ENCODE measurements around the gene CARD11. TPM values are rescaled to one million over a fixed set of nuclear protein-coding genes. Genes with fewer than 3 reads are reported as not detected.

CARD11 gene
- total RNA-seq, 2 experiments from 2014 or later: 118 to 122 TPM

DNA sequence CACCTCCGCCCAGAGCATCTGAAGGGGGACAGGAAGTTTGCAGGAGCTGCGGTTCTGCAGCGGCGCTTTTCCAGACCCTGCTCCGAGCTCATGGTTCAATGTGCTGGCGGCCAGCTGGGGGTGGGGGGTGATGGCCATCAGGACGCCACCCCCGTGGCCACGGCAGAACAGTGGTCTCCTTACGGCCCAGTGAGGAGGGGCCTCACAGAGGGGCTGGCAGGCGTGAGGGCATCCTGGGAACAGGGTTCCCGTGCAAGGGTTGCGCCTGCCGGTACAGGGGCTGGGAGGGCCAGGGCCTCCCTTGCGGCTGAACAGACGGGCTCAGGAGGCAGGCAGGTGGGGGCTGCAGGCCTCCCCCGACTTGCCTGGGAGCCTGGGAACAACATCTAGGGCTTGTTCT is 160.6 kb downstream of the CARD11 start:
- no peaks in the 10 kb centered on the region for H3K36me3 Mint-ChIP-seq (ENCODE audit: low read depth)
- no peaks in the 10 kb centered on the region for H3K27me3 Mint-ChIP-seq
- H3K4me3 ChIP-seq (ENCODE audit: low read length): no peak overlapping the region
- H3K4me3 Mint-ChIP-seq: no peak overlapping the region
- CTCF ChIA-PET: no interaction called here
- POLR2A ChIA-PET: interaction anchor here (0.6 kb wide), 1 partner anchor 12 kb away, joined by 3 read pairs; no protein-coding TSS in a partner anchor
- no peak overlapping the region for H3K27ac ChIP-seq (ENCODE audit: low read depth in 1 of 2, low read length in 2 of 2)
- ATAC-seq (ENCODE audit: poor library complexity) (no peak), DNase-seq (no peak)
- TF ChIP-seq, protein P1, sequence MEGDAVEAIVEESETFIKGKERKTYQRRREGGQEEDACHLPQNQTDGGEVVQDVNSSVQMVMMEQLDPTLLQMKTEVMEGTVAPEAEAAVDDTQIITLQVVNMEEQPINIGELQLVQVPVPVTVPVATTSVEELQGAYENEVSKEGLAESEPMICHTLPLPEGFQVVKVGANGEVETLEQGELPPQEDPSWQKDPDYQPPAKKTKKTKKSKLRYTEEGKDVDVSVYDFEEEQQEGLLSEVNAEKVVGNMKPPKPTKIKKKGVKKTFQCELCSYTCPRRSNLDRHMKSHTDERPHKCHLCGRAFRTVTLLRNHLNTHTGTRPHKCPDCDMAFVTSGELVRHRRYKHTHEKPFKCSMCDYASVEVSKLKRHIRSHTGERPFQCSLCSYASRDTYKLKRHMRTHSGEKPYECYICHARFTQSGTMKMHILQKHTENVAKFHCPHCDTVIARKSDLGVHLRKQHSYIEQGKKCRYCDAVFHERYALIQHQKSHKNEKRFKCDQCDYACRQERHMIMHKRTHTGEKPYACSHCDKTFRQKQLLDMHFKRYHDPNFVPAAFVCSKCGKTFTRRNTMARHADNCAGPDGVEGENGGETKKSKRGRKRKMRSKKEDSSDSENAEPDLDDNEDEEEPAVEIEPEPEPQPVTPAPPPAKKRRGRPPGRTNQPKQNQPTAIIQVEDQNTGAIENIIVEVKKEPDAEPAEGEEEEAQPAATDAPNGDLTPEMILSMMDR (IDR thresholded peaks at IDR 0.05): no peak
- H3K36me3 ChIP-seq (ENCODE audit: insufficient read depth, low read length): no peaks in the 10 kb centered on the region
- no peaks in the 10 kb centered on the region for H3K27me3 ChIP-seq (ENCODE audit: control insufficient read depth in 1 of 2, insufficient read depth in 2 of 2, low read length in 2 of 2)
- peaks cover 23% of the 10 kb centered on the region for H3K4me1 ChIP-seq (ENCODE audit: insufficient read depth, low read length)
- intact Hi-C loops (cut with DNase I, micrococcal nuclease): no loop called here
- peaks cover 32% of the 10 kb centered on the region for H3K4me1 Mint-ChIP-seq (ENCODE audit: low read depth)
- no peaks in the 10 kb centered on the region for H3K9me3 Mint-ChIP-seq
- H3K9me3 ChIP-seq (ENCODE audit: control insufficient read depth in 1 of 2, insufficient read depth in 1 of 2, low read length in 2 of 2): no peaks in the 10 kb centered on the region
- no peak overlapping the region for H3K27ac Mint-ChIP-seq

GRCh38 chr7:2882111-2882510 is 161.6 kb downstream of the CARD11 start:
- DNase-seq (no peak), ATAC-seq (ENCODE audit: poor library complexity) (no peak)
- no peaks in the 10 kb centered on the region for H3K9me3 Mint-ChIP-seq
- H3K4me3 Mint-ChIP-seq: no peak overlapping the region
- H3K27ac Mint-ChIP-seq: no peak overlapping the region
- no peaks in the 10 kb centered on the region for H3K9me3 ChIP-seq (ENCODE audit: control insufficient read depth in 1 of 2, insufficient read depth in 1 of 2, low read length in 2 of 2)
- ChIA-PET POLR2A (no interaction called here), CTCF (no interaction called here)
- H3K36me3 Mint-ChIP-seq (ENCODE audit: low read depth): no peaks in the 10 kb centered on the region
- TF ChIP-seq, protein P1 (IDR thresholded peaks at IDR 0.05): no peak
- no peak overlapping the region for H3K4me3 ChIP-seq (ENCODE audit: low read length)
- H3K4me1 ChIP-seq (ENCODE audit: insufficient read depth, low read length): peaks cover 23% of the 10 kb centered on the region
- no peaks in the 10 kb centered on the region for H3K36me3 ChIP-seq (ENCODE audit: insufficient read depth, low read length)
- peaks cover 32% of the 10 kb centered on the region for H3K4me1 Mint-ChIP-seq (ENCODE audit: low read depth)
- no peak overlapping the region for H3K27ac ChIP-seq (ENCODE audit: low read depth in 1 of 2, low read length in 2 of 2)
- H3K27me3 ChIP-seq (ENCODE audit: control insufficient read depth in 1 of 2, insufficient read depth in 2 of 2, low read length in 2 of 2): no peaks in the 10 kb centered on the region
- intact Hi-C loops (cut with DNase I, micrococcal nuclease): no loop called here
- no peaks in the 10 kb centered on the region for H3K27me3 Mint-ChIP-seq

GRCh38 chr7:2880874-2881533 is 162.7 kb downstream of the CARD11 start:
- ATAC-seq (ENCODE audit: poor library complexity) (no peak), DNase-seq (no peak)
- Mint-ChIP-seq H3K4me3 (no peak overlapping the region), H3K27ac (no peak overlapping the region), H3K36me3 (ENCODE audit: low read depth) (no peaks in the 10 kb centered on the region), H3K9me3 (no peaks in the 10 kb centered on the region), H3K27me3 (no peaks in the 10 kb centered on the region), H3K4me1 (ENCODE audit: low read depth) (peaks cover 33% of the 10 kb centered on the region)
- ChIA-PET CTCF (no interaction called here), POLR2A (no interaction called here)
- H3K27me3 ChIP-seq (ENCODE audit: control insufficient read depth in 1 of 2, insufficient read depth in 2 of 2, low read length in 2 of 2): no peaks in the 10 kb centered on the region
- no peaks in the 10 kb centered on the region for H3K36me3 ChIP-seq (ENCODE audit: insufficient read depth, low read length)
- peaks cover 18% of the 10 kb centered on the region for H3K4me1 ChIP-seq (ENCODE audit: insufficient read depth, low read length)
- H3K9me3 ChIP-seq (ENCODE audit: control insufficient read depth in 1 of 2, insufficient read depth in 1 of 2, low read length in 2 of 2): no peaks in the 10 kb centered on the region
- TF ChIP-seq, protein P1 (IDR thresholded peaks at IDR 0.05): no peak
- no peak overlapping the region for H3K4me3 ChIP-seq (ENCODE audit: low read length)
- intact Hi-C loops (cut with DNase I, micrococcal nuclease): no loop called here
- no peak overlapping the region for H3K27ac ChIP-seq (ENCODE audit: low read depth in 1 of 2, low read length in 2 of 2)

All from CD4-positive, alpha-beta T cell (primary cell).